Common myeloid progenitor, CD34-positive (primary cell): ENCODE data around the gene BRCA2.
A peak's percentile ranks its signal among the peaks of the same experiment; 100 is the strongest.

ENCODE experiments used
- CTCF ChIA-PET: fragments of 350-600 bp; sonication (Branson Sonifier 250); formaldehyde crosslinking; loops from one replicate; lab custom pipeline; 2021; ENCODE audit warnings: antibody characterized with exemption; lab: Charles Lee
- POLR2A ChIA-PET: fragments of 350-600 bp; sonication (Branson Sonifier 250); formaldehyde crosslinking; loops from one replicate; lab custom pipeline; 2021; ENCODE audit warnings: antibody characterized with exemption; lab: Charles Lee
- DNase-seq, 3 donors: peaks; one replicate each; pipeline versions ENCODE4 v3.0.0 to v3.0.0-alpha.2; 2013
- H3K27ac ChIP-seq, 2 experiments: 1 replicate in 1 of 2; 2 replicates in 1 of 2; pipeline ENCODE4 v1.7.0; 2013; ENCODE audit warnings: inconsistent platforms in 2 of 2, low read length in 2 of 2, mild to moderate bottlenecking in 2 of 2, low read depth in 1 of 2, moderate library complexity in 1 of 2; ENCODE audit not compliant: severe bottlenecking in 2 of 2, insufficient read depth in 1 of 2, poor library complexity in 1 of 2
- H3K27me3 ChIP-seq, 5 experiments: replicated peaks in 2 of 5; 1 replicate in 3 of 5; 2 replicates in 2 of 5; pipeline versions ENCODE4 v1.6.1 to v1.7.0; 2013; ENCODE audit warnings: low read length in 4 of 5, mild to moderate bottlenecking in 2 of 5, moderate library complexity in 2 of 5, inconsistent platforms in 1 of 5; ENCODE audit not compliant: insufficient read depth in 5 of 5, control insufficient read depth in 4 of 5
- H3K36me3 ChIP-seq, 4 experiments: 1 replicate in 2 of 4; 2 replicates in 2 of 4; pipeline versions ENCODE4 v1.6.1 to v1.7.0; 2013; ENCODE audit warnings: low read length in 3 of 4, control low read depth in 1 of 4, mild to moderate bottlenecking in 1 of 4; ENCODE audit not compliant: control insufficient read depth in 4 of 4, insufficient read depth in 4 of 4
- H3K4me1 ChIP-seq, 4 experiments: 1 replicate in 3 of 4; 2 replicates in 1 of 4; pipeline versions ENCODE4 v1.6.1 to v1.7.1; 2013; ENCODE audit warnings: low read length in 3 of 4, mild to moderate bottlenecking in 3 of 4, control low read depth in 1 of 4, inconsistent platforms in 1 of 4, moderate library complexity in 1 of 4; ENCODE audit not compliant: control insufficient read depth in 4 of 4, insufficient read depth in 4 of 4; ENCODE audit errors: control extremely low read depth in 1 of 4
- H3K4me3 ChIP-seq, 7 experiments: 1 replicate in 4 of 7; 2 replicates in 3 of 7; pipeline versions ENCODE4 v1.5.1 to v1.7.0; 2013; ENCODE audit warnings: mild to moderate bottlenecking in 7 of 7, low read length in 6 of 7, moderate library complexity in 6 of 7, inconsistent platforms in 2 of 7, low read depth in 2 of 7, control low read depth in 1 of 7; ENCODE audit not compliant: insufficient read depth in 4 of 7, control insufficient read depth in 1 of 7; ENCODE audit errors: extremely low read depth in 1 of 7
- H3K9me3 ChIP-seq, 5 experiments: 1 replicate in 4 of 5; 2 replicates in 1 of 5; pipeline versions ENCODE4 v1.6.1 to v1.7.1; 2013; ENCODE audit warnings: low read length in 4 of 5, mild to moderate bottlenecking in 2 of 5, inconsistent platforms in 1 of 5, low read depth in 1 of 5, moderate library complexity in 1 of 5; ENCODE audit not compliant: control insufficient read depth in 4 of 5, insufficient read depth in 2 of 5; ENCODE audit errors: control extremely low read depth in 1 of 5
- WGBS: methylation state at CpG from one replicate; pipeline ENCODE4 v1.1.5; 2013; ENCODE audit not compliant: insufficient coverage; 5-methylcytosine and 5-hydroxymethylcytosine counted together

Gene BRCA2

GRCh38 chr13:32391101-32391619, 75.9 kb downstream of the BRCA2 start:
- DNase-seq = no peak
- Histone ChIP-seq H3K4me3 (no peak overlapping the region), H3K27me3 (no peaks in the 10 kb centered on the region), H3K36me3 (peaks cover 3 to 22% (median 3%) of the 10 kb centered on the region in 4 experiments), H3K27ac (no peak overlapping the region), H3K9me3 (no peaks in the 10 kb centered on the region), H3K4me1 (peaks cover 0 to 10% (median 4%) of the 10 kb centered on the region in 4 experiments)
- CTCF ChIA-PET = interaction anchor here (1.0 to 1.3 kb wide), 4 partner anchors 10 to 50 kb away, joined by 3 read pairs; partner anchors contain the start of gene N4BP2L1
- POLR2A ChIA-PET = interaction anchor here (1.0 kb wide), 1 partner anchor 13 kb away, joined by 3 read pairs; no protein-coding TSS in a partner anchor
- whole genome bisulfite sequencing = 96% methylated on average over 4 of the region's 4 CpGs

GRCh38 chr13:32403108-32403507, 87.8 kb downstream of the BRCA2 start:
- ChIA-PET CTCF (interaction anchor here (1.3 kb wide), 2 partner anchors 24 to 40 kb away, joined by 3 to 4 read pairs; no protein-coding TSS in a partner anchor), POLR2A (no interaction called here)
- peaks cover 14 to 53% (median 43%) of the 10 kb centered on the region in 4 experiments for H3K36me3 ChIP-seq
- DNase-seq = no peak
- H3K4me3 ChIP-seq = no peak overlapping the region
- H3K4me1 ChIP-seq = no peaks in the 10 kb centered on the region
- WGBS = no CpG with 5 or more reads among the region's 4 CpGs
- no peak overlapping the region for H3K27ac ChIP-seq
- no peaks in the 10 kb centered on the region for H3K9me3 ChIP-seq
- no peaks in the 10 kb centered on the region for H3K27me3 ChIP-seq

GRCh38 chr13:32407854-32408253, 92.5 kb downstream of the BRCA2 start:
- DNase-seq = no peak
- ChIA-PET CTCF (interaction anchor here (1.3 to 1.9 kb wide), 3 partner anchors 11 to 173 kb away, joined by 3 to 6 read pairs (median 6); no protein-coding TSS in a partner anchor), POLR2A (no interaction called here)
- 96% methylated on average over 5 of the region's 6 CpGs for WGBS
- Histone ChIP-seq H3K27ac (no peak overlapping the region), H3K27me3 (no peaks in the 10 kb centered on the region), H3K4me3 (no peak overlapping the region), H3K9me3 (no peaks in the 10 kb centered on the region), H3K4me1 (peaks cover 7 to 17% (median 12%) of the 10 kb centered on the region in 4 experiments), H3K36me3 (peaks cover 8 to 28% (median 21%) of the 10 kb centered on the region in 4 experiments)

GRCh38 chr13:32408296-32409000, 93.1 kb downstream of the BRCA2 start:
- DNase-seq = no peak
- ChIA-PET POLR2A (no interaction called here), CTCF (interaction anchor here (1.3 to 1.9 kb wide), 4 partner anchors 10 to 172 kb away, joined by 3 to 6 read pairs (median 6); no protein-coding TSS in a partner anchor)
- Histone ChIP-seq H3K4me1 (peaks cover 7 to 17% (median 12%) of the 10 kb centered on the region in 4 experiments), H3K9me3 (no peaks in the 10 kb centered on the region), H3K36me3 (peaks cover 5 to 23% (median 17%) of the 10 kb centered on the region in 4 experiments), H3K4me3 (peak overlapping the region in 1 of 7 experiments; percentile 39), H3K27ac (no peak overlapping the region), H3K27me3 (no peaks in the 10 kb centered on the region)
- 94% methylated on average over 6 of the region's 9 CpGs for WGBS

- no peaks in the 10 kb centered on the region for H3K27me3 ChIP-seq
- H3K9me3 ChIP-seq = no peaks in the 10 kb centered on the region
- peaks cover 2 to 20% (median 17%) of the 10 kb centered on the region in 4 experiments for H3K36me3 ChIP-seq
- H3K4me1 ChIP-seq = peaks cover 7 to 17% (median 12%) of the 10 kb centered on the region in 4 experiments
- WGBS = 98% methylated on average over 5 of the region's 6 CpGs
- POLR2A ChIA-PET = no interaction called here
- DNase-seq = no peak
- CTCF ChIA-PET = interaction anchor here (1.7 to 1.9 kb wide), 3 partner anchors 10 to 172 kb away, joined by 6 read pairs; no protein-coding TSS in a partner anchor
- no peak overlapping the region for H3K27ac ChIP-seq
- peak overlapping the region in 1 of 7 experiments; percentile 39 for H3K4me3 ChIP-seq
Observed at GRCh38 chr13:32409001-32409313, 93.6 kb downstream of the BRCA2 start.

- POLR2A ChIA-PET = no interaction called here
Observed at GRCh38 chr13:32409561-32410421, 94.5 kb downstream of the BRCA2 start.

More at GRCh38 chr13:32409561-32410421, 94.5 kb downstream of the BRCA2 start:
- Histone ChIP-seq H3K27me3 (no peaks in the 10 kb centered on the region), H3K9me3 (no peaks in the 10 kb centered on the region), H3K4me3 (peak overlapping the region in 1 of 7 experiments; percentile 16), H3K36me3 (peaks cover 0 to 20% (median 16%) of the 10 kb centered on the region in 4 experiments), H3K4me1 (peaks cover 7 to 17% (median 12%) of the 10 kb centered on the region in 4 experiments), H3K27ac (peak overlapping the region in 1 of 2 experiments; percentile 18)
- 76% methylated on average over 26 of the region's 27 CpGs for WGBS
- CTCF ChIA-PET = interaction anchor here (1.0 to 1.9 kb wide), 3 partner anchors 8 to 171 kb away, joined by 3 to 6 read pairs (median 6); no protein-coding TSS in a partner anchor
- no peak for DNase-seq
